ENCODE data around the gene DDI1.

DNA sequence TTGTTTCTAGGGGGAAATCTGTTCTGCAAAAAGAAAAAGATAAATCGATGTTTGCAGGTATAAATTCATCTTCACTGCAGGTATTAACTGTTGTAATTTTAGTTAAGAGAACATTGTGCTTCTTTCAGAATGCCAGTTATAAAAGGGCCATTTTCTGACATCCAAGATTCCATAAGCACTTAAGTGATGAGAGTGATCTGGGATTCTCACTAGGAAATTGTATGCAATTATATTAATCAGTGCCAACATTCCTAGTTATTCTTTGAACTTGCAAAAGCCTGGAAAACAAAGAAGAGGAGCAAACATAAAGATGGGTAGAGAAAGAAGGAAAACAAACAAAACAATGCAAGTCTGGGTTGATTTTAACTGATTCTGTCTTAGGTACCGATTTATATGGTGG lies 5.4 kb downstream of the DDI1 start:
- TF ChIP-seq, protein P1, sequence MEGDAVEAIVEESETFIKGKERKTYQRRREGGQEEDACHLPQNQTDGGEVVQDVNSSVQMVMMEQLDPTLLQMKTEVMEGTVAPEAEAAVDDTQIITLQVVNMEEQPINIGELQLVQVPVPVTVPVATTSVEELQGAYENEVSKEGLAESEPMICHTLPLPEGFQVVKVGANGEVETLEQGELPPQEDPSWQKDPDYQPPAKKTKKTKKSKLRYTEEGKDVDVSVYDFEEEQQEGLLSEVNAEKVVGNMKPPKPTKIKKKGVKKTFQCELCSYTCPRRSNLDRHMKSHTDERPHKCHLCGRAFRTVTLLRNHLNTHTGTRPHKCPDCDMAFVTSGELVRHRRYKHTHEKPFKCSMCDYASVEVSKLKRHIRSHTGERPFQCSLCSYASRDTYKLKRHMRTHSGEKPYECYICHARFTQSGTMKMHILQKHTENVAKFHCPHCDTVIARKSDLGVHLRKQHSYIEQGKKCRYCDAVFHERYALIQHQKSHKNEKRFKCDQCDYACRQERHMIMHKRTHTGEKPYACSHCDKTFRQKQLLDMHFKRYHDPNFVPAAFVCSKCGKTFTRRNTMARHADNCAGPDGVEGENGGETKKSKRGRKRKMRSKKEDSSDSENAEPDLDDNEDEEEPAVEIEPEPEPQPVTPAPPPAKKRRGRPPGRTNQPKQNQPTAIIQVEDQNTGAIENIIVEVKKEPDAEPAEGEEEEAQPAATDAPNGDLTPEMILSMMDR (conservative IDR thresholded peaks at IDR 0.05; ENCODE audit: low read depth, low read length) = no peak
- TF ChIP-seq EZH2phosphoT487 (IDR thresholded peaks at IDR 0.05; ENCODE audit: borderline replicate concordance, low read length) = no peak

Measured in PC-3 (cell line).